GM12892 (cell line): ENCODE results near the gene CNTFR.

Experiments
- POLR2A ChIP-seq: IDR thresholded peaks from 2 replicates; pipeline ENCODE4 v1.6.1; 2011; ENCODE audit warnings: low read depth, low read length, control low read depth
- POLR2AphosphoS5 ChIP-seq: IDR thresholded peaks from 2 replicates; pipeline ENCODE4 v1.6.1; 2011; ENCODE audit warnings: low read depth, low read length, control low read depth
- TAF1 ChIP-seq: IDR thresholded peaks from 2 replicates; pipeline ENCODE4 v1.6.1; 2011; ENCODE audit warnings: low read depth, mild to moderate bottlenecking, control low read depth, low read length, borderline replicate concordance

- TF ChIP-seq TAF1 (no peak), POLR2A (no peak), POLR2AphosphoS5 (no peak)
Measured at GRCh38 chr9:34507966-34508365, 81.6 kb downstream of the CNTFR start.
